H1 (cell line): ENCODE results near the gene GET3. TPM values are rescaled to one million over a fixed set of nuclear protein-coding genes. Genes with fewer than 3 reads are reported as not detected.

Experiments
- CTCF ChIA-PET: fragments of 300-600 bp; sonication (Branson Sonifier 250); formaldehyde crosslinking; loops from one replicate; lab custom pipeline; 2021; ENCODE audit not compliant: partially characterized antibody; lab: Charles Lee
- POLR2A ChIA-PET: fragments of 300-600 bp; sonication (Branson Sonifier 250); formaldehyde crosslinking; loops from one replicate; lab custom pipeline; 2021; ENCODE audit warnings: inconsistent platforms; ENCODE audit not compliant: partially characterized antibody; lab: Charles Lee
- DNase-seq, 2 experiments: peaks; one replicate each; pipeline versions ENCODE4 v3.0.0 to v3.0.0-alpha.2; 2010 to 2022; ENCODE audit warnings: low spot score in 2 of 2, low read depth in 1 of 2, mixed read lengths in 1 of 2
- FAIRE-seq: peaks from 2 replicates; lab custom pipeline; 2011; peaks lifted over from hg19 to GRCh38; lab: Jason Lieb, UNC
- H2AFZ ChIP-seq: 2 replicates; pipeline ENCODE4 v1.8.1; 2012; ENCODE audit warnings: low read length, inconsistent platforms
- H2AK5ac ChIP-seq: 2 replicates; pipeline ENCODE4 v1.6.1; 2013; ENCODE audit warnings: low read depth, low read length
- H2BK120ac ChIP-seq: replicated peaks from 2 replicates; pipeline ENCODE3; 2013; ENCODE audit warnings: low read depth, low read length, inconsistent platforms
- H2BK12ac ChIP-seq: 2 replicates; pipeline ENCODE4 v1.6.1; 2013; ENCODE audit warnings: low read depth, low read length
- H2BK15ac ChIP-seq: 2 replicates; pipeline ENCODE4 v1.6.1; 2013; ENCODE audit warnings: low read length
- H2BK20ac ChIP-seq: 2 replicates; pipeline ENCODE4 v1.6.1; 2013; ENCODE audit warnings: low read length
- H2BK5ac ChIP-seq: 2 replicates; pipeline ENCODE4 v1.6.1; 2013; ENCODE audit warnings: low read depth, low read length
- H3K14ac ChIP-seq: 2 replicates; pipeline ENCODE4 v1.6.1; 2013; ENCODE audit warnings: inconsistent platforms; ENCODE audit not compliant: insufficient read length
- H3K18ac ChIP-seq: 2 replicates; pipeline ENCODE4 v1.6.1; 2013; ENCODE audit warnings: low read length; ENCODE audit errors: extremely low read depth
- H3K23ac ChIP-seq: 2 replicates; pipeline ENCODE4 v1.6.1; 2013; ENCODE audit warnings: inconsistent platforms; ENCODE audit not compliant: insufficient read length
- H3K23me2 ChIP-seq: 2 replicates; pipeline ENCODE4 v1.6.1; 2013; ENCODE audit warnings: low read depth, low read length
- H3K27ac ChIP-seq: 2 replicates; pipeline ENCODE4 v1.6.1; 2011; ENCODE audit warnings: low read depth, low read length, inconsistent platforms
- H3K27me3 ChIP-seq, 4 experiments: replicated peaks in 1 of 4; 1 replicate in 1 of 4; 2 replicates in 3 of 4; pipeline versions ENCODE4 v1.6.1 to v1.8.1; 2011 to 2013; ENCODE audit warnings: low read length in 3 of 4, mild to moderate bottlenecking in 3 of 4, inconsistent platforms in 2 of 4, mixed read lengths in 2 of 4, moderate library complexity in 1 of 4; ENCODE audit not compliant: control insufficient read depth in 3 of 4, insufficient read depth in 3 of 4; ENCODE audit errors: extremely low read depth in 1 of 4
- H3K36me3 ChIP-seq, 4 experiments: 2 replicates each; pipeline versions ENCODE4 v1.6.1 to v1.8.1; 2011 to 2013; ENCODE audit warnings: mild to moderate bottlenecking in 4 of 4, low read length in 3 of 4, moderate library complexity in 2 of 4, control low read depth in 1 of 4, inconsistent platforms in 1 of 4; ENCODE audit not compliant: insufficient read depth in 4 of 4, control insufficient read depth in 2 of 4
- H3K4ac ChIP-seq: replicated peaks from 2 replicates; pipeline ENCODE3; 2013; ENCODE audit warnings: low read length, low read depth, mixed read lengths, inconsistent platforms; ENCODE audit not compliant: insufficient read length
- H3K4me1 ChIP-seq, 4 experiments: replicated peaks in 1 of 4; 1 replicate in 1 of 4; 2 replicates in 3 of 4; pipeline versions ENCODE4 v1.6.1 to v1.8.1; 2011 to 2013; ENCODE audit warnings: low read length in 3 of 4, inconsistent platforms in 2 of 4, mixed read lengths in 1 of 4; ENCODE audit not compliant: insufficient read depth in 4 of 4, control insufficient read depth in 3 of 4
- H3K4me2 ChIP-seq, 2 experiments: 2 replicates each; pipeline versions ENCODE4 v1.6.1 to v1.8.1; 2011 to 2013; ENCODE audit warnings: low read depth in 2 of 2, low read length in 2 of 2, control low read depth in 1 of 2, inconsistent platforms in 1 of 2, mild to moderate bottlenecking in 1 of 2; ENCODE audit not compliant: insufficient read depth in 1 of 2
- H3K4me3 ChIP-seq, 4 experiments: fragments of 200-600, 300-600 bp in 1 of 4; sonication (generic), shearing (Covaris generic), sonication (Bioruptor Twin) in 1 of 4; 2 replicates each; pipeline versions ENCODE4 v1.5.1 to v1.8.1; 2011 to 2016; ENCODE audit warnings: low read length in 4 of 4, low read depth in 3 of 4, control low read depth in 2 of 4, inconsistent platforms in 2 of 4, mild to moderate bottlenecking in 2 of 4, mixed read lengths in 1 of 4, moderate library complexity in 1 of 4; ENCODE audit not compliant: insufficient read depth in 2 of 4; ENCODE audit errors: extremely low read depth in 1 of 4
- H3K56ac ChIP-seq: replicated peaks from 2 replicates; pipeline ENCODE3; 2013; ENCODE audit warnings: low read depth, mild to moderate bottlenecking, mixed read lengths, low read length, inconsistent platforms; ENCODE audit not compliant: insufficient read length
- H3K79me1 ChIP-seq: 2 replicates; pipeline ENCODE4 v1.6.1; 2013; ENCODE audit warnings: low read depth, low read length, control low read depth
- H3K79me2 ChIP-seq, 2 experiments: 2 replicates each; pipeline versions ENCODE4 v1.6.1 to v1.8.1; 2012 to 2013; ENCODE audit warnings: low read length in 2 of 2, mild to moderate bottlenecking in 2 of 2, inconsistent platforms in 1 of 2; ENCODE audit not compliant: insufficient read depth in 2 of 2, control insufficient read depth in 1 of 2
- H3K9ac ChIP-seq, 4 experiments: replicated peaks in 1 of 4; 1 replicate in 1 of 4; 2 replicates in 3 of 4; pipeline versions ENCODE4 v1.6.1 to v1.8.1; 2011 to 2013; ENCODE audit warnings: low read depth in 3 of 4, low read length in 3 of 4, control low read depth in 2 of 4, mild to moderate bottlenecking in 2 of 4, moderate library complexity in 2 of 4, inconsistent platforms in 1 of 4; ENCODE audit errors: extremely low read depth in 1 of 4
- H3K9me3 ChIP-seq, 2 experiments: 2 replicates each; pipeline versions ENCODE4 v1.6.1 to v1.8.1; 2012 to 2013; ENCODE audit warnings: mild to moderate bottlenecking in 2 of 2, moderate library complexity in 2 of 2, control low read depth in 1 of 2, inconsistent platforms in 1 of 2, low read depth in 1 of 2, low read length in 1 of 2, mixed read lengths in 1 of 2; ENCODE audit not compliant: insufficient read depth in 2 of 2
- H4K20me1 ChIP-seq, 2 experiments: replicated peaks in 1 of 2; 2 replicates each; pipeline versions ENCODE3 to v1.8.1; 2011 to 2013; ENCODE audit warnings: inconsistent platforms in 2 of 2, low read length in 2 of 2, mild to moderate bottlenecking in 1 of 2; ENCODE audit not compliant: insufficient read depth in 2 of 2, control insufficient read depth in 1 of 2
- H4K5ac ChIP-seq: 2 replicates; pipeline ENCODE4 v1.6.1; 2013; ENCODE audit warnings: low read length, low read depth, mixed read lengths, inconsistent platforms; ENCODE audit not compliant: insufficient read length
- H4K8ac ChIP-seq: 2 replicates; pipeline ENCODE4 v1.8.0; 2013; ENCODE audit warnings: mild to moderate bottlenecking, moderate library complexity, low read length, inconsistent platforms; ENCODE audit not compliant: insufficient read depth; ENCODE audit errors: extremely low read depth
- H4K91ac ChIP-seq: replicated peaks from 2 replicates; pipeline ENCODE3; 2013; ENCODE audit warnings: low read length, mixed read lengths, inconsistent platforms; ENCODE audit not compliant: insufficient read length
- KDM5A ChIP-seq: fragments of 200-600 bp; IDR thresholded peaks from 2 replicates; pipeline ENCODE4 v1.7.1; 2012; ENCODE audit warnings: mild to moderate bottlenecking, low read length, inconsistent platforms, mixed read lengths
- POLR2A ChIP-seq, 2 experiments: IDR thresholded peaks; 1 replicate in 1 of 2; 2 replicates in 1 of 2; pipeline ENCODE4 v1.6.1; 2011; ENCODE audit warnings: low read depth in 2 of 2, low read length in 2 of 2, mild to moderate bottlenecking in 2 of 2; ENCODE audit errors: control extremely low read depth in 1 of 2
- WGBS, 2 experiments: shearing (Covaris generic) in 1 of 2; methylation state at CpG; one replicate each; pipeline versions ENCODE4 v1.1.6 to v1.1.7; 2013 to 2015; ENCODE audit warnings: low lambda C conversion rate in 2 of 2, mixed read lengths in 2 of 2, inconsistent platforms in 1 of 2, low coverage in 1 of 2, missing lambda C conversion rate in 1 of 2; ENCODE audit not compliant: insufficient replicate concordance in 2 of 2, insufficient coverage in 1 of 2, insufficient read length in 1 of 2; ENCODE audit errors: extremely low coverage in 1 of 2, missing lambda C conversion rate in 1 of 2; 5-methylcytosine and 5-hydroxymethylcytosine counted together
- polyA plus RNA-seq, 7 experiments: library from polyadenylated mRNA; depleted of rRNA in 3 of 7; stranded (reverse) in 5 of 7; unstranded in 2 of 7; fragments of >200 nt in 5 of 7; fragments of 200-250 nt in 2 of 7; gene quantifications; 1 replicate in 5 of 7; 2 replicates in 1 of 7; 4 replicates in 1 of 7; pipeline versions ENCODE4 v1.2.1 to v1.2.3, GENCODE V29; 2011 to 2013; ENCODE audit warnings: missing spikeins in 2 of 7, mixed read lengths in 2 of 7
- total RNA-seq: library from RNA; stranded (reverse); fragmentation: NEBNext Ultra II Directional; extraction: Animal tissue kit (Norgen Biotek cat#: 25700); gene quantifications from 2 replicates; pipeline ENCODE4 v1.2.1, GENCODE V29; 2021

The GET3 gene
- total and polyA plus RNA-seq, 2 of the 8 experiments (the other 6 are each of a cell fraction or from before 2014, with no cell fraction given): 105 to 297 TPM

- Histone ChIP-seq H3K14ac (no peak overlapping the region), H2BK120ac (no peak overlapping the region), H4K91ac (peak overlapping the region; percentile 87), H3K4me3 (peak overlapping the region; percentile 46 to 71 (median 54)), H3K4me2 (peak overlapping the region; percentile 74 to 97), H4K5ac (no peak overlapping the region), H3K36me3 (no peaks in the 10 kb centered on the region; a peak in 1 of 8 replicates), H3K9ac (peak overlapping the region in 3 of 4 experiments; percentile 45 to 63 (median 61); a peak in 5 of 7 replicates), H2BK15ac (0 out of 2 replicates have a peak overlapping the region, but pooled peaks have one; percentile 61), H3K79me2 (no peaks in the 10 kb centered on the region), H4K20me1 (no peaks in the 10 kb centered on the region), H2AK5ac (no peak overlapping the region), H3K23ac (no peak overlapping the region), H3K9me3 (no peaks in the 10 kb centered on the region), H3K56ac (peak overlapping the region; percentile 65), H3K18ac (peak overlapping the region; percentile 95; the same call in 1 of the 2 replicates), H3K4me1 (peaks cover 9 to 40% (median 26%) of the 10 kb centered on the region in 4 experiments), H3K27me3 (peaks cover 0 to 18% (median 13%) of the 10 kb centered on the region in 4 experiments; a peak in 5 of 7 replicates), H3K23me2 (peaks cover 29% of the 10 kb centered on the region), H2AFZ (no peak overlapping the region), H3K27ac (no peak overlapping the region), H2BK5ac (peak overlapping the region; percentile 78; the same call in 1 of the 2 replicates), H4K8ac (peak overlapping the region; percentile 87), H2BK20ac (no peak overlapping the region), H3K4ac (peak overlapping the region; percentile 92), H3K79me1 (no peaks in the 10 kb centered on the region), H2BK12ac (0 out of 2 replicates have a peak overlapping the region, but pooled peaks have one; percentile 68)
- FAIRE-seq (no peak), DNase-seq (no peak)
- 8% methylated on average over 22 of the region's 22 CpGs; no CpG with 5 or more reads in 1 of the 2 experiments for WGBS, 2 experiments
- TF ChIP-seq POLR2A (IDR thresholded peaks at IDR 0.05; ENCODE audit: control extremely low read depth in 1 of 2, low read depth in 2 of 2, low read length in 2 of 2): peak in 1 of 2 experiments; percentile 71; a peak in 1 of 3 replicates
- TF ChIP-seq KDM5A: no peak
- CTCF ChIA-PET: interaction anchor here (1.3 to 17.9 kb wide), 4 partner anchors 13 to 123 kb away, joined by 3 to 288 read pairs (median 146); a partner anchor contains a TSS
- POLR2A ChIA-PET: interaction anchor here (0.7 to 15.2 kb wide), 24 partner anchors 7 to 359 kb away, joined by 3 to 317 read pairs (median 4); partner anchors contain the start of genes GET3, HOOK2, PRDX2 and RTBDN
These were observed 55.6 kb downstream of the GET3 start for GRCh38 chr19:12792853-12793289.
